Measurements from ENCODE around the gene BTN3A1.

GRCh38 chr6:26464014-26464413, 61.9 kb downstream of the BTN3A1 start:
- no peak for TF ChIP-seq CTCF (IDR thresholded peaks at IDR 0.05)
- no peak for TF ChIP-seq POLR2A (IDR thresholded peaks at IDR 0.05)

Measured in vagina (tissue), 2 donors.